Esophagus muscularis mucosa (tissue), 4 donors: ENCODE measurements around the gene PHF20.

Experiments used
- EP300 ChIP-seq: sonication (generic); formaldehyde crosslinking; IDR thresholded peaks from one replicate; pipeline ENCODE4 v1.6.1; 2017; ENCODE audit warnings: antibody characterized with exemption
- POLR2A ChIP-seq: fragments of 450-650 bp; IDR thresholded peaks from one replicate; pipeline ENCODE4 v1.6.1; 2017; ENCODE audit warnings: antibody characterized with exemption, moderate library complexity, mild to moderate bottlenecking, low read depth
- TF ChIP-seq, protein P1 (sequence below), 3 experiments: fragments of 200-600 bp in 2 of 3; fragments of 450-650 bp in 1 of 3; sonication (generic) in 2 of 3; IDR thresholded peaks; one replicate each; pipeline ENCODE4 v1.5.1; 2017 to 2019; ENCODE audit warnings: antibody characterized with exemption in 3 of 3, mild to moderate bottlenecking in 2 of 3, moderate library complexity in 1 of 3

DNA sequence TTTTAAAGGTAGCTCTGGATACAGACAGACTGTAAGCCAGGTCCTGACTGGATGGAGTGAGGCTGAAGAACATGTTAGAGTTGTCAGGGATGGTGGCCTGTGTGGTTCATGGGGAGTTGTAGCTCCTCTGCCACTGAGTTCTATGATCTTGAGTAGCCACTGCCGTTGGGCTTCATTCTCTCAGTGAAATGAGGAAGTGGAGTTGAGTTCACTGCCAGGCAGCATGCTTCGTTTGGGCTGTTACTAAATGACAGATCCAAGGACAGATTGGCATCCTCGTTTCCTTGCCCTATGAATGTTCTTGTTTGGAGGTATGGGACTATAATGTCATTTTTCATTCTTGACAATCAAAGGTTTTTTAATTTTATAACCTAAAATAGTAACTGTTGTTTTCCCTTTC is 145.3 kb downstream of the PHF20 start:
- TF ChIP-seq, protein P1, sequence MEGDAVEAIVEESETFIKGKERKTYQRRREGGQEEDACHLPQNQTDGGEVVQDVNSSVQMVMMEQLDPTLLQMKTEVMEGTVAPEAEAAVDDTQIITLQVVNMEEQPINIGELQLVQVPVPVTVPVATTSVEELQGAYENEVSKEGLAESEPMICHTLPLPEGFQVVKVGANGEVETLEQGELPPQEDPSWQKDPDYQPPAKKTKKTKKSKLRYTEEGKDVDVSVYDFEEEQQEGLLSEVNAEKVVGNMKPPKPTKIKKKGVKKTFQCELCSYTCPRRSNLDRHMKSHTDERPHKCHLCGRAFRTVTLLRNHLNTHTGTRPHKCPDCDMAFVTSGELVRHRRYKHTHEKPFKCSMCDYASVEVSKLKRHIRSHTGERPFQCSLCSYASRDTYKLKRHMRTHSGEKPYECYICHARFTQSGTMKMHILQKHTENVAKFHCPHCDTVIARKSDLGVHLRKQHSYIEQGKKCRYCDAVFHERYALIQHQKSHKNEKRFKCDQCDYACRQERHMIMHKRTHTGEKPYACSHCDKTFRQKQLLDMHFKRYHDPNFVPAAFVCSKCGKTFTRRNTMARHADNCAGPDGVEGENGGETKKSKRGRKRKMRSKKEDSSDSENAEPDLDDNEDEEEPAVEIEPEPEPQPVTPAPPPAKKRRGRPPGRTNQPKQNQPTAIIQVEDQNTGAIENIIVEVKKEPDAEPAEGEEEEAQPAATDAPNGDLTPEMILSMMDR (IDR thresholded peaks at IDR 0.05) = no peak
- no peak for TF ChIP-seq POLR2A
- TF ChIP-seq EP300 = no peak
